Tibial nerve (tissue), 4 donors: ENCODE data around the gene TFIP11.

Experiments
- EP300 ChIP-seq, 2 donors: sonication (generic); formaldehyde crosslinking; IDR thresholded peaks; one replicate each; pipeline ENCODE4 v1.6.1; 2017; ENCODE audit warnings: antibody characterized with exemption in 2 of 2, mild to moderate bottlenecking in 1 of 2
- POLR2A ChIP-seq, 2 donors: fragments of 450-650 bp; IDR thresholded peaks; one replicate each; pipeline ENCODE4 v1.6.1; 2017; ENCODE audit warnings: antibody characterized with exemption in 2 of 2, mild to moderate bottlenecking in 2 of 2, moderate library complexity in 2 of 2
- TF ChIP-seq, protein P1 (sequence below), 5 experiments: fragments of 200-600 bp in 3 of 5; fragments of 450-650 bp in 2 of 5; sonication (generic) in 3 of 5; IDR thresholded peaks; one replicate each; pipeline ENCODE4 v1.5.1; 2016 to 2019; ENCODE audit warnings: antibody characterized with exemption in 5 of 5, mild to moderate bottlenecking in 3 of 5, moderate library complexity in 2 of 5

DNA sequence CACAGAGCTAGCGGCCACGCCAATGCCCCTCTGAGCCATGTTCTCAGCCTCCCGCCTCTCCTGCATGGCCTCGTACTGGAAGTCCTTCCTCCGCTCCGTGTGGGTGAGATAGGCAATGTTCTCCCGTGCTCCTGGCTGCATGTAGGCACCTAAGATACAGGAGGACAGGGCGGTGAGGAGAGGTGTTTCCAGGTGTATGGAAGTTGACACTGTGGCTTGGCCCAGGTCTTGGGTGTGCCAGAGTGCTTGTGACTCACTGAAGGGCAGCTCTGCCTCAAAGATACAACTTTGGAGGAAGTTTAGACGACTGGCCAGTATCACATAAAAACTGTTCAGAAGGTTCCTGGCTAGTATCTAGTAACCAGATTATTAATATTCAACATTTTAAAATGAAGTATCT is 20.1 kb downstream of the TFIP11 start:
- no peak for TF ChIP-seq EP300 (IDR thresholded peaks at IDR 0.05)
- TF ChIP-seq, protein P1, sequence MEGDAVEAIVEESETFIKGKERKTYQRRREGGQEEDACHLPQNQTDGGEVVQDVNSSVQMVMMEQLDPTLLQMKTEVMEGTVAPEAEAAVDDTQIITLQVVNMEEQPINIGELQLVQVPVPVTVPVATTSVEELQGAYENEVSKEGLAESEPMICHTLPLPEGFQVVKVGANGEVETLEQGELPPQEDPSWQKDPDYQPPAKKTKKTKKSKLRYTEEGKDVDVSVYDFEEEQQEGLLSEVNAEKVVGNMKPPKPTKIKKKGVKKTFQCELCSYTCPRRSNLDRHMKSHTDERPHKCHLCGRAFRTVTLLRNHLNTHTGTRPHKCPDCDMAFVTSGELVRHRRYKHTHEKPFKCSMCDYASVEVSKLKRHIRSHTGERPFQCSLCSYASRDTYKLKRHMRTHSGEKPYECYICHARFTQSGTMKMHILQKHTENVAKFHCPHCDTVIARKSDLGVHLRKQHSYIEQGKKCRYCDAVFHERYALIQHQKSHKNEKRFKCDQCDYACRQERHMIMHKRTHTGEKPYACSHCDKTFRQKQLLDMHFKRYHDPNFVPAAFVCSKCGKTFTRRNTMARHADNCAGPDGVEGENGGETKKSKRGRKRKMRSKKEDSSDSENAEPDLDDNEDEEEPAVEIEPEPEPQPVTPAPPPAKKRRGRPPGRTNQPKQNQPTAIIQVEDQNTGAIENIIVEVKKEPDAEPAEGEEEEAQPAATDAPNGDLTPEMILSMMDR (IDR thresholded peaks at IDR 0.05), result no peak
- no peak for TF ChIP-seq POLR2A (IDR thresholded peaks at IDR 0.05)
